ENCODE measurements around the gene PCDHGB3.
"Not testable (repeated sequence)": the region's sequence is repeated elsewhere in the genome, so short reads cannot be mapped to it uniquely, and the experiment has no call there.

Gene PCDHGB3

DNA sequence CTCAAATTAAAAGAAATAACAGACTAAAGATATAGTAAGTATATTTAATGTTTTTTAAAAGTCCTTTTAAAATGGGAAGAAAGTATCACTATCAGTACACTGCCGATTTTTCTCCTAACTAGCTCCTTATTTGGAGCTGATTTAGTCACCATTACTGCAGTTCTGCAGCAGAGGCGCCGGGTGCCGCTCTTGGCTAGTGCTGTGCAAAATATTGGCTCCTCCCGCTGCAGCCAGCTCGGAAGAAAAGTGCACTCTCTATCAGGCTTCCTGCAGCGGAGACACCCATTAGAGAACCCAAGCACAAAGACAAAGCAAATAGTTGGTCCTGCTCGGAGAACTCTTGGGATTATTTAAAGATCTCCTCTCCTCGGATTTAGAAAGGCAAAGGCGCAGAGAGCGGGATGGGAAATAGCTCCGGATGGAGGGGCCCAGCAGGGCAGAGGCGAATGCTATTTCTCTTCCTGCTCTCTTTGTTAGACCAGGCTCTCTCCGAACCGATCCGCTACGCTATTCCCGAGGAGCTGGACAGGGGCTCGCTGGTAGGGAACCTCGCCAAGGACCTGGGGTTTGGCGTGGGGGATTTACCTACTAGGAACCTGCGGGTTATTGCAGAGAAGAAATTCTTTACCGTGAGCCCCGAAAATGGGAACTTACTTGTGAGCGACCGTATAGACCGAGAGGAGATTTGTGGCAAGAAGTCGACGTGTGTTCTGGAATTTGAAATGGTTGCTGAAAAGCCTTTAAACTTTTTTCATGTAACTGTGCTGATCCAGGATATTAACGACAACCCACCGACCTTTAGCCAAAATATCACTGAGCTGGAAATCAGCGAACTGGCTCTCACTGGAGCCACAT, at the start of gene PCDHGB3:
TSS of gene PCDHGB3 (plus strand) at position 249 of the 855 bp plus-strand sequence. CDS start at position 402, 153 bp downstream.
- H3K27ac ChIP-seq: no peak within 1 kb of the TSS
- H4K20me1 ChIP-seq: no peaks in the 10 kb centered on the region
- no peaks in the 10 kb centered on the region for H3K27me3 ChIP-seq
- TF ChIP-seq Cebpa-rat (IDR thresholded peaks at IDR 0.05): no peak
- no peak within 1 kb of the TSS for H3K4me2 ChIP-seq
- no peak within 1 kb of the TSS for H3K4me3 ChIP-seq
- no peaks in the 10 kb centered on the region for H3K4me1 ChIP-seq
- H3K9ac ChIP-seq: no peak within 1 kb of the TSS
- peaks cover 71% of the 10 kb centered on the region for H3K9me3 ChIP-seq
- 0 out of 2 replicates have a peak, but pooled peaks cover 7% of the 10 kb centered on the region for H3K36me3 ChIP-seq

DNA sequence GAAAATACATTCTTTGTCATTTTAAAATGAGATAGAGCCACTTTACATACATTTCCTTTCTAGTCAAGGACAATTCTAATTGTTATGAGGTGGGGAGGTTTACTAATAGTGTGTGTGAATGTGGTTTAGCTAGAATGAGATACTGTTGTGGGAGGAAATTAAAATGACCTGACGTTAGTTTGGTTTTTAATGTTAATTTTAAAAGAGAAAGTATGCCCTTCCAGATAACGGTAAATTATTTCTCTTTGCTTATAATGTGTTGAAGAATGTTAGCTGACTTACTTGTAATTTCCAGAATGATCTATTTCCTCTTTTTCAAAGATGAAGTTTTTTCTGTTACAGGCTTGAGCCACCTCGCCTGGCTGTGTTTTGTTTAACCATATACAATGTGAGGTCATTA, 47.8 kb upstream of the PCDHGB3 start:
- Histone ChIP-seq H3K9me3 (peaks cover 80% of the 10 kb centered on the region), H3K4me2 (no peak overlapping the region), H3K27me3 (no peaks in the 10 kb centered on the region), H3K4me3 (no peak overlapping the region), H3K4me1 (peaks cover 12% of the 10 kb centered on the region), H4K20me1 (no peaks in the 10 kb centered on the region), H3K9ac (no peak overlapping the region), H3K27ac (no peak overlapping the region), H3K36me3 (peaks cover 31% of the 10 kb centered on the region)
- TF ChIP-seq Cebpa-rat (IDR thresholded peaks at IDR 0.05): no peak

DNA sequence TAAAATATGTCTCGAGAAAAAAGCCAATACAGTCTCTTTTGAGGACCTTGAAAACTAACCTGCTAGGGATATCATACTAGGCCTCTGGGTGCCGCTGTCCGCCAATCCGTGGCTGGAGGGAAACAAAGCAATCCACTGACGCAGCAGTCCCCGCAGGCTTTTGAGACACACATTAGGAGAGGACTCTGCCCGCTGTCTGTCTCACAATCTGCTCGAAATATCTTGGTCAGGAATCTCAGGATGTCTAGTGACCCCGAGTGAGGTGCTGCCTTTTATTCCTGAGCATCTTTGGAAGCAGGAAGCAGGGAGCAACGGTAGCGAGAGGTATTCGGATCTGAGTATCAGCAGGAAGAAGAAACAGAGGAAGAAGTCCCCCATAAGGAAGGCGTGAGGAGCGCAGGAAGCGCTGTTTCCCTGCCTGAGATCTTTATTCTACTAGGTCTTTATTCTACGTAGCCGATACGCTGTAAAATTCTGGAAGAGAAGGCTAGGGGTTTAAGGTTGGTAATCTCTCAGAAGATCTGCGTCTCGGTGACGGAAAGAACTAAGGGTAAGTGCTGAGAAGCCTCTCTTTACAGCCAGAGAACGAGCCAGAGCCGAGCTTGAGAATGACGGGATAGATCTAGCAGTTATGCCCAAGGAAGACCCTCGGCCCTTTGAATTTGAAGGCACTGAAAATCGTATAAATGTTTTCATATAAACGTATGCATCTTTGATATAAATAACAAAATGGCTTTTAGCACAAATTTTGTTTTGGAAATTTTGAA, 43.8 kb upstream of the PCDHGB3 start:
- Histone ChIP-seq H3K36me3 (peaks cover 26% of the 10 kb centered on the region), H3K27me3 (no peaks in the 10 kb centered on the region), H3K4me2 (peak overlapping the region; percentile 69), H4K20me1 (no peaks in the 10 kb centered on the region), H3K4me3 (peak overlapping the region; percentile 67), H3K9ac (peak overlapping the region; percentile 82), H3K27ac (peak overlapping the region; percentile 84), H3K4me1 (peaks cover 9% of the 10 kb centered on the region), H3K9me3 (peaks cover 81% of the 10 kb centered on the region)
- no peak for TF ChIP-seq Cebpa-rat (IDR thresholded peaks at IDR 0.05)

DNA sequence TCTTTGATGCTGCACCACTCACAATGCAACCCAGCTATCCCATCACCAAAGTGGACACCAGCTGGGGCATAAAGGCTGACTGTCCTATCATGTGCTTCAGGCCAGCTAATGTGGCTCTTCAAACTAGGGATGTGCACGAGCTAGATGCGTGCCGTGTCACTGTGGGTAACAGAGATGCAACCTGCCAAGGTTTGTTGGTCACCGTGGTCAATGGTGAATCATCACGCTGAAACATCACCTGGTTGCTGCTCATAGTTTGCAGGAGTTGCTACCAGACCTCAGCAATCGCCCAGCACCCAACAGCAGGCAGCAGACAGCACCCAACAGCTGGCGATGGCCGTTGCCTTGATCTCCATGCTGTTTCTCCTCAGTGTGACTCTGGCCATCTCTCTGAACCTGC, 41.8 kb upstream of the PCDHGB3 start:
- H3K4me1 ChIP-seq: peaks cover 6% of the 10 kb centered on the region
- H3K9ac ChIP-seq: no peak overlapping the region
- peaks cover 41% of the 10 kb centered on the region for H3K36me3 ChIP-seq
- no peaks in the 10 kb centered on the region for H3K27me3 ChIP-seq
- no peak overlapping the region for H3K4me2 ChIP-seq
- H3K4me3 ChIP-seq: 0 out of 2 replicates have a peak overlapping the region, but pooled peaks have one; percentile 4
- H3K9me3 ChIP-seq: peaks cover 82% of the 10 kb centered on the region
- H3K27ac ChIP-seq: no peak overlapping the region
- TF ChIP-seq Cebpa-rat (IDR thresholded peaks at IDR 0.05): no peak
- H4K20me1 ChIP-seq: no peaks in the 10 kb centered on the region

DNA sequence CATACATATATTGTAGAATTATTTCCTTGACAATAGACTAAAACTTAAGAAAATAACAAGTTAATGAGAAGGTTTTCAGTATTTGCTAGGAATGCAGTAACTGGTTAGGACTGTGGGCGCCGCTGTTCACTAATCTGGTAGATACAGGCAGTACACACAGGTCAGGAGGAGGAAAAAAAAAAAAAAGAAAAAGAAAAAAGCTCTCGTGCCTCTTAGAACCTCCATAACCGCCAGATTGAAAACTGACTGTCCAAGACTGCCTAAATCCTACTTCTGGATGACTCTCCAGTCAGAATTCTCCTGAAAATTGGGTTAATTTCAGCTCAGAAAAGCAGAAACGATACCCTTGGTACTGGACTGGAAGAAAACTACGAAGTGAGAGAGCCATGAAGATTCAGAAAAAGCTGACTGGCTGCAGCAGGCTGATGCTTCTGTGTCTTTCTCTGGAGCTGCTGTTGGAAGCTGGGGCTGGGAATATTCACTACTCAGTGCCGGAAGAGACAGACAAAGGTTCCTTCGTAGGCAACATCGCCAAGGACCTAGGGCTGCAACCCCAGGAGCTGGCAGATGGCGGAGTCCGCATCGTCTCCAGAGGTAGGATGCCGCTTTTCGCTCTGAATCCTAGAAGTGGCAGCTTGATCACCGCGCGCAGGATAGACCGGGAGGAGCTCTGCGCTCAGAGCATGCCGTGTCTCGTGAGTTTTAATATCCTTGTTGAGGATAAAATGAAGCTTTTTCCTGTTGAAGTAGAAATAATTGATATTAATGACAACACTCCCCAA, 39.6 kb upstream of the PCDHGB3 start, which contains the start of gene PCDHGA1:
TSS of gene PCDHGA1 (plus strand) at position 216 of the 782 bp plus-strand sequence.
- Histone ChIP-seq H3K27me3 (no peaks in the 10 kb centered on the region), H3K9me3 (peaks cover 85% of the 10 kb centered on the region), H4K20me1 (no peaks in the 10 kb centered on the region), H3K36me3 (peaks cover 41% of the 10 kb centered on the region), H3K9ac (no peak within 1 kb of the TSS), H3K27ac (no peak within 1 kb of the TSS), H3K4me2 (no peak within 1 kb of the TSS), H3K4me1 (peaks cover 6% of the 10 kb centered on the region), H3K4me3 (no peak within 1 kb of the TSS)
- TF ChIP-seq Cebpa-rat (IDR thresholded peaks at IDR 0.05): no peak

DNA sequence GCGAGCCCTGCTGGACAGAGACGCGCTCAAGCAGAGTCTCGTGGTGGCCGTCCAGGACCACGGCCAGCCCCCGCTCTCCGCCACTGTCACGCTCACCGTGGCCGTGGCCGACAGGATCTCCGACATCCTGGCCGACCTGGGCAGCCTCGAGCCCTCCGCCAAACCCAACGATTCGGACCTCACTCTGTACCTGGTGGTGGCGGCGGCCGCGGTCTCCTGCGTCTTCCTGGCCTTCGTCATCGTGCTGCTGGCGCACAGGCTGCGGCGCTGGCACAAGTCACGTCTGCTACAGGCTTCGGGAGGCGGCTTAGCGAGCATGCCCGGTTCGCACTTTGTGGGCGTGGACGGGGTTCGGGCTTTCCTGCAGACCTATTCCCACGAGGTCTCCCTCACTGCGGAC, 37.5 kb upstream of the PCDHGB3 start:
- not testable (repeated sequence) for H3K4me2 ChIP-seq, H3K27me3 ChIP-seq, H3K4me3 ChIP-seq, H4K20me1 ChIP-seq, H3K27ac ChIP-seq, H3K9ac ChIP-seq, H3K4me1 ChIP-seq
- H3K36me3 ChIP-seq: peaks cover 34% of the 10 kb centered on the region
- H3K9me3 ChIP-seq: peaks cover 89% of the 10 kb centered on the region

DNA sequence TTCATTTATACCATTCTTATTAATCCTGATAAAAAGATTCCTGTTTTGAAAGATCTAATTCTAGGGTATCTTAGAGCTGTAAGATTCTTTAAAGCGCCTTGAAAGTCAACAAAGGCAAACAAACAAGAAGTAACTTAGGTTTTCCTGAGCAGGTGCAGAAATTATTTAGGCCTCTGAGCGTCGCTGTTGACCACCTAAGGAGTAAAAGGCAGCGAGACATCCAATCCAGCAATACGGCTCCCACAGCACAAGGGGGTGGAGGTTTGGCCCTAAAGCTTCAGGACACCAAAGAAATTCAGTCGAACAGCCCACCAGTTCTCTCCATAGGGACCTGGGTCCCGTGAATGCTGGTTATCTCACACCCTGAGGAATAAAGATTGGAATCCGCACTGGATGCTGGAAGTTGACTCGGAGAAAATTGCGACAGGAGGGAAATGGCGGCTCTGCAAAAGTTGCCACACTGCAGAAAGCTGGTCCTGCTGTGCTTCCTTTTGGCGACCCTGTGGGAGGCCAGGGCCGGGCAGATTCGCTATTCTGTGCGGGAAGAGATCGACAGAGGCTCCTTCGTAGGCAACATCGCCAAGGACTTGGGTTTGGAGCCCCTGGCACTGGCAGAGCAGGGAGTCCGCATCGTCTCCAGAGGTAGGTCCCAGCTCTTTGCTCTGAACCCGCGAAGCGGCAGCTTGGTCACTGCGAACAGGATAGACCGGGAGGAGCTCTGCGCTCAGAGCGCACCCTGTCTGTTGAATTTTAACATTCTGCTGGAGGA, 31.3 kb upstream of the PCDHGB3 start, which contains the start of gene PCDHGA2:
TSS of gene PCDHGA2 (plus strand) at position 223 of the 769 bp plus-strand sequence.
- Histone ChIP-seq H3K9ac (no peak within 1 kb of the TSS), H3K27ac (no peak within 1 kb of the TSS), H3K4me1 (no peaks in the 10 kb centered on the region), H3K4me3 (no peak within 1 kb of the TSS), H3K27me3 (no peaks in the 10 kb centered on the region), H3K36me3 (0 out of 2 replicates have a peak, but pooled peaks cover 8% of the 10 kb centered on the region), H3K9me3 (peaks cover 81% of the 10 kb centered on the region), H4K20me1 (no peaks in the 10 kb centered on the region), H3K4me2 (no peak within 1 kb of the TSS)
- TF ChIP-seq Cebpa-rat (IDR thresholded peaks at IDR 0.05): no peak

DNA sequence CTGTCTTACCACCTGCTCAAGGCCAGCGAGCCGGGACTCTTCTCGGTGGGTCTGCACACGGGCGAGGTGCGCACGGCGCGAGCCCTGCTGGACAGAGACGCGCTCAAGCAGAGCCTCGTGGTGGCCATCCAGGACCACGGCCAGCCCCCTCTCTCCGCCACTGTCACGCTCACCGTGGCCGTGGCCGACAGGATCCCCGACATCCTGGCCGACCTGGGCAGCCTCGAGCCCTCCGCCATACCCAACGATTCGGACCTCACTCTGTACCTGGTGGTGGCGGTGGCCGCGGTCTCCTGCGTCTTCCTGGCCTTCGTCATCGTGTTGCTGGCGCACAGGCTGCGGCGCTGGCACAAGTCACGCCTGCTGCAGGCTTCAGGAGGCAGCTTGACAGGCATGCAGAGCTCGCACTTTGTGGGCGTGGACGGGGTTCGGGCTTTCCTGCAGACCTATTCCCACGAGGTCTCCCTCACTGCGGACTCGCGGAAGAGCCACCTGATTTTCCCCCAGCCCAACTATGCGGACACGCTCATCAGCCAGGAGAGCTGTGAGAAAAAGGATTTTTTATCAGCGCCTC, 29.2 kb upstream of the PCDHGB3 start:
- H3K4me1 ChIP-seq, H3K4me2 ChIP-seq, H3K9ac ChIP-seq, H3K4me3 ChIP-seq, H3K27me3 ChIP-seq, H3K27ac ChIP-seq, H4K20me1 ChIP-seq: not testable (repeated sequence)
- H3K36me3 ChIP-seq: 0 out of 2 replicates have a peak, but pooled peaks cover 12% of the 10 kb centered on the region
- peaks cover 92% of the 10 kb centered on the region for H3K9me3 ChIP-seq
